OCI-LY3 (cell line): ENCODE results near the gene ERP44.

Source experiments
- CTCF ChIP-seq: fragments of 200-600, 300-600 bp; sonication (generic); IDR thresholded peaks from 2 replicates; pipeline ENCODE4 v1.5.1; 2014; ENCODE audit warnings: antibody characterized with exemption, low read length, low read depth
- EZH2phosphoT487 ChIP-seq: fragments of 200-600 bp; shearing (Covaris generic); IDR thresholded peaks from 2 replicates; pipeline ENCODE4 v1.6.1; 2018; ENCODE audit warnings: antibody characterized with exemption, mixed run types, low read depth

DNA sequence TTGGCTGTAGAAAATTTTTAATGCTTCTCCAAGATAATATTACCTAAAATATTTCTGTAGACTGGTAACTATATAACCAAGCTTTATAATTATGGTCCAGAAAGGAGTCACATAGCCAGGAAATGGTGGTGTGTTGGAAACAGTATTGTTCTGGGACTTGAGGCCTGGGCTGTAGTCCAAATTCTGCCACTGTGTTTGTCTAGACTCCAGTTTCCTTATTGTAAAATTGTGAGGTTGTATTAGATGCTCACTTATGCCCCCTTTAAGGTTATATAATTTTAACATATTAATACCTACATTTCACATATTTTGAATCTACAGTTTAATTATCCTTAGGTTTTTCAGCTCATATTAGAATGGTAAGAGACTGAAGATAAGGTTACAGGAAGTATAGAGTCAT lies 149.9 kb downstream of the ERP44 start:
- no peak for TF ChIP-seq CTCF
- TF ChIP-seq EZH2phosphoT487 = no peak
